NOMO-1 treated with DMSO at 0.1 percent for 48 hours (cell line): Measurements from ENCODE around the gene CHRNA3.
"Not testable (repeated sequence)": the region's sequence is repeated elsewhere in the genome, so short reads cannot be mapped to it uniquely, and the experiment has no call there.

ENCODE experiments used
- DNase-seq: peaks from one replicate; lab custom pipeline; 2025; ENCODE audit not compliant: unreplicated experiment; lab: John Stamatoyannopoulos, UW

The CHRNA3 gene

DNA sequence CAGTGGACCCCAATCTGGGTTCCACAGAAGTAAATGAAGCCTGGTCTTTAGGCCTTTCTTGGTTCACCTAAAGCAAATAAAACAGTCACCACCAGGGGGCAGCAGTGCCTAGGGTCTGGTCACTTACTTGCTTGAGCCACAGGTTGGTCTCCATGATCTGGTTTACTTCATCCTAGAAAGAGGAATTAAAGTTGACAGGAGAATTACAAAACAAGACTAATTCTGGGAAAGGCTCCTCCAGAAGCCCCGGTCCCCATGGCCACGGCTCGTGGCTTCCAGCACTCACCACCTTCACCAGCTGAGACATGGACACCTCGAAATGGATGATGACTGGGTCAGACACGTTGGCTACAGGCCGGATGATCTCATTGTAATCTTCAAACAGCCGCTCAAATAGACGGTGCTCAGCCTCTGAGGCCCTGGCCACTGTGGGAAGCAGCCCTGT lies 2.3 kb downstream of the CHRNA3 start:
- DNase-seq, result peak; percentile 76

DNA sequence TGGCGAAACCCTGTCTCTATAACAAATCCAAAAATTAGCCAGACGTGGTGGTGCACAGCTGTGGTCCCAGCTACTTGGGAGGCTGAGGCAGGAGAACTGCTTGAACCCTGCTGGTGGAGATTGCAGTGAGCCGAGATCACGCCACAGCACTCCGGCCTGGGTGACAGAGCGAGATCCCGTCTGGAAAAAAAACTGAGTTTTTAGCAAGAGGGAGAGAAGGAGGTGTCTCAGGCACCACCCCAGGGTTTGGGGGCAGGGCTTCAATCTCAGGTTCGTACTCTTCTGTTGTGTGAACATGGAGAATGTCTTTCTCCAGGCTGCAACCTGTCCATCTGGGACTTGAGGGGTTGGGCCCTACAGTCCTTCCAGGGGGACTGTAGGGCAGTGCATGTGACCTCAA lies 2.7 kb downstream of the CHRNA3 start:
- DNase-seq, result no peak

DNA sequence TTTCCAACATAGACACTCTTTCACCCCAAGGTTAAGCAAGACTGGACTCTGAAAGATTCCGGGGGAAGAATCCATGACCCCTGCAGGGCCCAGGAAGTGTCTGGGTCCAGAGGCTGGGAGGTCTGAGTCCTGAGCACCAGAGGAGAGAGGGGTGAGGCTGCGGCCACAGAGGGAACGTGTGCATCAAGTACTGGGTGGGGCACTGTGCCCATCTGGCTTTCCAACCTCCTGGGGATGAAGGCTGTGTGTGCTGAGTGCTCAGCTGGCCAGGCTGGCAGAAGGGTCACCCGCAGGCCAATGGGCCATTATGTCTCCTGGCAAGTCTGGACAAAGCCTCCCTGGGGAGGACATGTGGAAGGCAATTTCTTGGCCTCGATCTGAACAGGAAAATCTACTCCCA lies 3.3 kb downstream of the CHRNA3 start:
- no peak for DNase-seq

DNA sequence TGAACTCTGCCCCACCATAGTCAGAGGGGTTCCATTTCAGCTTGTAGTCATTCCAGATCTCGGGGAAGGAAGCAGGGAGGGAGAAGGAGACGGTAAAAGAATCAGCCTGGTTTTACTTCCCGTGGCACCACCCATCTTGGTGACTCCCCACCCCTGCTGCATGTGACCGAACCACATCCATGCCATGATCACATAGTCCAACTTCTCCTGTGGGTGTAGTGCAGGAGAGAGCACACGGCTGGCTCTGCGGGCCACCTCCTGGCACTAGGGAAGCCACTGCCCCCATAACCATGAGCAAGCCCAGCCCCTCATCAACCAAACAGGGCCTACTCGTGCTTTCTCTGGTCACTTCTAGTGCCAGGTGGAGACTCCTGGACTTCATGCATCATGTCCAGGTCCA lies 3.7 kb downstream of the CHRNA3 start:
- DNase-seq, result no peak

DNA sequence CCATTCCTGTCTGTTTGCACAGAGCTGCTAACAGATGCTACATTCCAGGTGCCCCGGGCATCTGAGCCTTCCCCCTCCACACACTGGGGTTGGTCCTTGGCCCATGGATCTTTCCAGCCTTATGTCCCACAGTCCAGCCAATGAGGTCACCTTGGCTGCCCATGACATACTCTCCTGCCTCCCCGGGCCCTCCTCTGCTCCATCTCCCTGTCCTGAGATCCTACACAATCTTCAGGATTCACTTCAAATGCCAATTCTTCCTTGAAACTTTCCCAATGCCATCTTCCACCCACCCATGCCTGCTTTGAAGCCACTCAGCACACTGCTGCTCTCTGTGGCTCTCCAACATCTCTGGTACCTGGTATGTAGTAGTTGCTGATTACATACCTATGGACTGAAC lies 4.3 kb downstream of the CHRNA3 start:
- DNase-seq, result no peak

DNA sequence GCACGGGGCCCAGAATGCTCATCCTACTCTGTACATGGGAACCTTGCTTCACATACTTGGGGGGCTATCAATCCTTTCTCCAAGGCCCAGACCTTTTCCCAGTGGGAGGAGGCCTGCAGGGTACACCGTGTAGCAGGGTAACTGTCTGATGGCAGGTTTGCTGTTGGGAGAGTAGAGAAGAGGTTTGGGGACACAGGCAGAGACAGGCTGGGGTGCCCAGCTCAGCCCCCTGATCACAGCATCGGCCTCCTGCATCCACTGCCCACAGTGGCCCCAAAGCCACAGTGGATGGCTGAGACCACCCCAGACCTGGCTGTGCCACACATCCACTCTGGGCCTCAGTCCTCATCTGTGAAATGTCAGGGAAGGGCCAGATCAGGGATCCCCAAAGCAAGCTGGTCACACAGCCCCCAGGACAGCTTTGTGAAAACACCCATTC lies 5.6 kb downstream of the CHRNA3 start:
- no peak for DNase-seq

DNA sequence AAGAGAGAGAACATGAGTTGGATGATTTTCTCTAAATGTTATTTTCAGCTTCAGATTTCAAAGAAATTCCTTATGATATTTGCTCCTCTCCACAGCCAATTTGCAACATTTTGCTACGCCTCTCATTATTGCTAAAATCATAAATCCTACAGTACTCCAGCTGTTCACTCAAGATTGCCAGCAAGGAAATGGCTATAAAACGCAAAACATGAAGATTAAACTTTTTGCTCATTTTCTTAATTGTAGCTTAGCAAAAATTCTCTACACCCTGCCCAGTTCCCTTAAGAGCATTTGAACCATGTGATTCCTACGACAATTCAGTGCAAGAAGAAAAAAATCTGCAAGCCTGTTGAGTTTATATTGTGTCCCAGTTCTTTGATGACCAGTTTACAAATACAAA lies 6.8 kb downstream of the CHRNA3 start:
- DNase-seq, result no peak

DNA sequence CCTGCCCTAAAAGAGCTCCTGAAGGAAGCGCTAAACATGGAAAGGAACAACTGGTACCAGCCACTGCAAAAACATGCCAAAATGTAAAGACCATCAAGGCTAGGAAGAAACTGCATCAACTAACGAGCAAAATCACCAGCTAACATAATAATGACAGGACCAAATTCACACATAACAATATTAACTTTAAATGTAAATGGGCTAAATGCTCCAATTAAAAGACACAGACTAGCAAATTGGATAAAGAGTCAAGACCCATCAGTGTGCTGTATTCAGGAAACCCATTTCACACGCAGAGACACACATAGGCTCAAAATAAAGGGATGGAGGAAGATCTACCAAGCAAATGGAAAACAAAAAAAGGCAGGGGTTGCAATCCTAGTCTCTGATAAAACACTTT lies 11.2 kb downstream of the CHRNA3 start:
- not testable (repeated sequence) for DNase-seq

DNA sequence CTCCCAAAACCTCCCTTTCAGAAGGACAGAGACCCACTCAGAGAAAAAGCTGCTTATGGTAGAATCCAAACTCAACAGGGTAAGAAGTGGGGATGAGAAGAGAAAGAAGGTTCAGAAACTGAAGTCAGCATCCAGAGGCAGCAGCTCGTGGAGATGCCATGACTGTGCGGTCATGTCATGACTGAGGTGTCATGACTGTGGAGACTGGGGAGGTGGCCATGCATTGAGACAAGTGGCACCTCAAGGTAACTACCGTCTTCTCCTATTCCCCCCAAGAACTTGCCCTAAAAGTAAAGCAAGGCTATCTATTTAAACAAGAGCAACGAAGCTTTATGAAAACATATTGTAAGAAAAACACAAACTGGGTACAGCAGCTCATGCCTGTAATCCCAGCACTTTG lies 15.1 kb downstream of the CHRNA3 start:
- DNase-seq, result no peak

DNA sequence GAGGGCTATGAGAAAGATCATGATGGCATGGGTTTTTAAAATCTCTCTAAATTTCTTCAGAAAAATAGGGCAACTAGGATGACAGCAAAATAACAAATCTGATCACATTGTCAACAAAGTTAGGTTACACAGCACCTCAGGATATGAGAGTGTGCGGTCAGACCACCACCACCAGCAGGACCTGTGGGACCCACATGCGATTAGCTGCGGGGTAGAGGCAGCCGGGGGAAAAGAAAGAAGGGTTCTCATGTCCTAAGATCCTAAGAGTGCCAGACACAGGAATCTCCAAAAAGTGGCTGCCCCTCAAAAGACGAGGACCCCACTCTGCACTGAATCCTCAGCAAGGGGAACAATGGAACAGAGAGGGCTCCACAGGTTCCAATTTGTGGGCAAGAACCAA lies 15.6 kb downstream of the CHRNA3 start:
- DNase-seq, result no peak

DNA sequence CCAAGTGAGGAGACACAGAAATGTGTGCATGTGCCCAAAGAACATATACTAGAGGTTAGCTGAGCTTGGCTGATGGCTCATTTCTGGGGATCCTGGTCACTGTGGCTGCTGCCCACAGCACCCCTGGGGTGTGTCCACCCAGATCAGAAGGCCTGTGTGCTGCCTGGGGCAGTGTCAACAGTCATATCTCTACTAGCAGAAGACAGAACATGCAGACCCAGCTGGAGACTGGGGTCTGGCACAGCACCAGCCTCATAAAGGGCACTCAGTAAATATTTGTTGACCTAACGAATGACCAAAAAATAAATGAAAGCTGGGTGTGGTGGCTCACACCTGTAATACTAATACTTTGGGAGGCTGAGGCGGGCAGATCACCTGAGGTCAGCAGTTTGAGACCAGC lies 16.4 kb downstream of the CHRNA3 start:
- no peak for DNase-seq

DNA sequence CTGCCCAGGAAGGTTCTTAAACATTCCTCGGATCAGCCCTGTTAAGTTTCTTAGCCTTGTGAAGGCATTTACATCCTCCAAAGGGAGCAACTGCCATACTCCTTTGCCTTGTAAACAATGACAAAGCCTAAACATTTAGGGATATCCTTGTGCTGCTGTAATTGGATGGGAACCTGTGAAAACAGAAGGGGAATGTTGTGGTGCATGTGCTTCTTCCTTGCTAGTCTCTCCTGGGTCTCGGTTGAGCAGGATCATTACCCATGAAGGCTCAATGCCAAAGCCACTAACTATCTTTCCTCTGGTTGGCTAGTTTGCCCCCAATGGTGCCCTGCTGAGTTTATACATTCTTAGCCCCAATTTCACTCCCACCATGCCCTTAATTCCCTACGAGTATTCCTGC lies 17.3 kb downstream of the CHRNA3 start:
- no peak for DNase-seq

DNA sequence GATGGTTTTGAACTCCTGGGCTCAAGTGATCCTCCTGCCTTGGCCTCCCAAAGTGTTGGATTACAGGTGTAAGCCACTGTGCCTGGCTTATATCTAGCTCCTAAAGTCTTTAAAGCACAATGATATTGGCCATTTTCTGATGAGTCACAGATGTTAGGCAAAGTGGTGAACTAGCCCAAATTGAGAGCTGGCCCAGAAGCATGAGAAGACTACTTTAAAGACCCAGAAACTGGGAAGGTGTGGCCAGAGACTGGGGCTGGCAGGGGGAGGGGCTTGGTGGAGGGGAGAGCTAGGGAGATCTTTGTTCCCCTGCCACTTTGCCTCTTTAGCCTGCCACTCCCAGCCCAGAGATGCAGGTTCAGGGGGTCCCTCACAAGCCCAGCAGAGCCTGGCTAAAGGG lies 21.6 kb downstream of the CHRNA3 start:
- DNase-seq, result no peak

DNA sequence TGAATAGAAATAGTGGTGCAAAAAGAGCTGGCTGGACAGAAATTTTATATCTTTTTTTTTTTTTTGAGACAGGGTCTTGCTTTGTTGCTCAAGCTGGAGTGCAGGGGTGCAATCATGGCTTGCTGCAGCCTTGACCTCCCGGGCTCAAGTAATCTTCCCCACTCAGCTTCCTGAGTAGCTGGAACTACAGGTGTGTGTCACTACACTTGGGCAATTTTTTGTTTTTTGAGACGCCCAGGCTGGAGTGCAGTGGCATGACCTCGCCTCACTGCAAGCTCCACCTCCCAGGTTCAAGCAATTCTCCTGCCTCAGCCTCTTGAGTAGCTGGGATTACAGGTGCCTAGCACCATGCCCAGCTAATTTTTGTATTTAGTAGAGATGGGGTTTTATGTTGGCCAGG lies 22.4 kb downstream of the CHRNA3 start:
- DNase-seq, result no peak

DNA sequence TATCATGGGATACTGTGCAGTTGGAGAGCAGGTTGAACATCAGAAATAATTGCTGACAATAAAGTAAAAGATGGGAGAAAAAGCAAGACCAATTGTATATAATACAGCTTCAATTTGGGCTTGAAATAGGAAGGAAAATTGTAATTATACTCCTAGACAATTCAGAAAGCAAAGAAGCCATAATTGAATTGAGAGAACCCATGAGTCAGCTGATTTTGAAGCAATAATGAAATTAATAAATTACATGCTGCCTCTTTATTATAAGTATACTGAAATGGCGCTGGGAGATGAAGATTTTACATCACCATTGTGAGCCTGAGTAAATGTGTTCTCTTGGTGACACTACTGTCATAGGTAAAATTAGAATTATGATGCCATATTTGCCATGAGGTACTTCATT lies 23.2 kb downstream of the CHRNA3 start:
- DNase-seq, result no peak

DNA sequence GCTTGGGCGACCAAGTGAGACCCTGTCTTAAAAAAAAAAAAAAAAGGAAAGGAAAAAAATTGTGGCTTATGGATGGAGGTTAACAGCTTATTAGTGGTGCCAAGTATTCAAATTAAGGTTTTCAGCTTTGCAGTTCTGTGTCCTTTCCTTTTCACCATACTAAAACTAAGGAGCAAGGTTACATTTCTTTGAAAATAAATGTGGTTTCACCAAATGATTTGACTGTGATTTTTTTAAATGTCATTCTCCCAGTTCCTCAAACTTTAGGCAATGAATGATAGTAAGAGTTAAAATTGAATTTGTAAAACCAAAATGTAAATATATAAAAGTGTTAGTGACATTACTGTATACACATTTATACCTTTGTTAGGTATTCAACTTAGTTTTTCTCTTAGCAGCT lies 45.9 kb downstream of the CHRNA3 start:
- no peak for DNase-seq

DNA sequence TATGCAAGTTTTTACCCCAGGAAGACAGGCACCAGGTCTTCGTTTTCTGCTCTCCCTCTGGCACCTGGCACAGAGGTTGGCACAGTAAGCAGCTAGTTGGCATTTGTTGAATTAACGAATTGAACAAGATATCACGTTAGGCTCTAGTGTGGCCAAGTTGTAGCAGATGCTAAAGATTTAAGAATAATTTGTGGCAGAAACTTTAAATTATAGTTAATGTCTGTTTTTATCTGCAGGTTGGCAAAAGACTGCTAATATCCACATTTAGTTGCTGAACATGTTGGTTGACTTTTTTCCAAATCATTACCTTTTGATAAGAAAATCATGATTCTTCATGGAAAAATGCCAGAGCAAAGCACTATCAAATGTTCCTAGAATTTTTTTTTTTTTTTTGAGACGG lies 47.4 kb downstream of the CHRNA3 start:
- DNase-seq, result no peak

DNA sequence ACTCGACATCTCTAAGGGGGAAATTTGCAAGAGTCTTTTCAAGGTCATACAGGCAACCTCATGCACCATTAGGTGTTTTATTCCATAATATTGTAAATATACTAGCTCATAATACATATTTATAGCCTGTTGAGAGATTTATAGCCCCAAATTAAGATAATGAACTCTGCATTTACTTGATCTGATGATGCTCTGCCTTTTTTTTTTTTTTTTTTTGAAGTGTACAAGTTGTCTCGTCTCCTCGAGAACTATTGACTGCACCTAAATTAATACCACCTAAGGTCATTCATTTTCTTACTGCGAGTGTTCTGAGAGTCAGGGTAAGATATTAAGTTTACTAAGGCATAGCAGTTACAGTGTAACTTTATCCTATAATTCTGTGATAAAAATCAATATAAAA lies 49.4 kb downstream of the CHRNA3 start:
- DNase-seq, result no peak

DNA sequence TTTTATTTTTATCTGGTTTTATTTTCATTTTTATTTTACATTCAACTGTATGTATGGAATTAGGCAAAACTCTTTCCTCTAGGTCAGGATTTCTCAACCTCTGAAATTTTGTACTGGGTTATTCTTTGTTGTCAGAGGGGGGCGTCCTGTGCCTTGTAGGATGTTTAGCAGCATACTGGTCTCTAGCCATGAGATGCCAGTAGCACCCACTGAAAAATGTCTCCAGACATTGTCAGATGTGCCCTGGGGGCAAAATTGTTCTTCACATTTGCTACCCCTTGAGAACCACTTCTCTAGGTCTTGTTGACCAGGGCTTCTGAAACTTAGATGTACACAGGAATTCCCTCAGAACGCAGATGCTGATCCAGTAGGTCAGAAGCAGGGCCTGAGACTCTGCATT lies 50.1 kb downstream of the CHRNA3 start:
- no peak for DNase-seq

DNA sequence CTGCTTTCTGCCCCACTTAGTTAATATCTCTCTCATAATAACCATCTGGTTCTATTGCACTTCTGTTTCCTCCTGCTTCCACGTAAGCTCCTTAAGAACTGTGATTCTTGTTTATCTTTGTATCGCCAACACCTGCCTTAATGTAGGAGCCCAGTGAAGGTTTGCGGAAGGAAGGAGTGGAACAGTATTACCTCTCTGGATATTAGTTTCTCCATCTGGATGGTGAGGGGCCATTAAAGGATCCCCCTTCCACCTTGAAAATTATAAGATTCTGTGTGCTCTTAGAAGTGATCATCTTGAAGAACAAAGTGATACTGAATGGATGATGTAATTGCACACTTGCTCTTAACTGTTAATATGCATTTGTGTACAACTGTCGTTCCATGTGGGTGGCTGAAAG lies 53.3 kb downstream of the CHRNA3 start:
- no peak for DNase-seq

DNA sequence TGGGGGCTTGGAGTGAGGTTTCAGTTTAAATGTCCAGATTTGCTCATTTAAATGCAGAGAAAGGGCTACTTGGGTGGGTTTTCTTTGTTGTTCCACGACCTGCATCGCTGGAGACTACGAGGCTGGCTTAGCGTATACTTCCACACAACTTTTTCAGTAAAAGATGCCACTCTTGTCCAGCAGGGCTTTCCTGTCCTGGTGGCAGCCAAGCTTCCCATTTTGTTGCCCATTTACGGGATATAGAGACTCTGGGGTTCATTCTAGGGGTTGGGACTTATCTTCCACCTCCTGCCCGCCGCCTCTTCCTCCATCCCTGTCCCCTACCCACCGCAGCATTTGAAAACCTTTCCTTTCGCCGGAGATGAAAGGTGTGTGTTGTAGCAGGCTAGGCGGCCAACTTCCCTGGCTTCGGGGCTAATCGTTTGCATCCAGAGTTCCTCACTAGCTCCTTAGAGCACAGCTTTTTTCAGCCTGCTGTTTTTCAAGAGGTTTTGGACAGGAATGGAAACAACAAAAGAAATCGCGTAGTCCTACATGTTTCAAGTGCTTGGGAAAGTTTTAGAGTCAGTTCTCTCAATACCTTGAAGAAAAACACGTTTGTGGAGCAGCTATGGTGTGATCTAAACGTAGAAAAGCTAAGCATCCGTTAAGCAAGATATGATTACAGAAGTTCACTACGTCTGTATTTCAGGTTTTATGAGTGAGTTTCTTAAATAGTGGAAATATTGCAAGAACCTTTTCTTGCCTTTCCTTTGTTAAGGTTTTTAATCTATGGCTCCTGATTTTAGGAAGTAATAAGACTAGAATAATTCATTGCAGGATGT lies 54.6 kb downstream of the CHRNA3 start:
- no peak for DNase-seq

DNA sequence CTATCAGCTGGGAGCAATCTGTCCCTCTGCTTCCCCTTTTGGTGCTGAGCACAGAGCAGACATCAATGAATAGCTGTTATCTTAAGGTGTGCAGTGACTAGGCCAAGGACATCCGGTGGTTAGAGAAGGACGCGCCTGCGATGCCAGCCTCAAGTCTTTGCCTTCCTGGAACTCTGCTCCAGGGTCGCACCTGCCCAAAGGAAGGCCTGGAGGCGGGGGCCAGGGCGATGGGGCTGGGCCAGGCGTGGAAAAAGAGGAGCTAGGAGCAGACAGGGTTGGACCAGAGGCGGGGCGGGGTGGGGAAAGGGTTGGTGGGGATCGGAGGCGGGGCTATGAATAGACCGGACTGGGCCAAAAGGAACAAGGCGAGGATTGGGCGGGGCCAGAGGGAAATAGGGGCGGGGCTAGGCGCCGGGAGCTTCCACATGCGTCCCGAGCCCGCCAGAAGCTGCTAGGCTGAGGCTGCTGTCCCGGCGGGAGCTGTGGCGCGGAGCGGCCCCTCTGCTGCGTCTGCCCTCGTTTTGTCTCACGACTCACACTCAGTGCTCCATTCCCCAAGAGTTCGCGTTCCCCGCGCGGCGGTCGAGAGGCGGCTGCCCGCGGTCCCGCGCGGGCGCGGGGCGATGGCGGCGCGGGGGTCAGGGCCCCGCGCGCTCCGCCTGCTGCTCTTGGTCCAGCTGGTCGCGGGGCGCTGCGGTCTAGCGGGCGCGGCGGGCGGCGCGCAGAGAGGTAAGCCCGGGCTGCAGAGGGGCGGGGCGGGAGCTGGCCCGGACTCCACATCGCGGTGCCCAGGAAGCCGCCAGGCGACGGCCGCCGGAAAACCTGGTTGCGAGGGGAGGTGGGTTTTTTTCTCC lies 55.5 kb downstream of the CHRNA3 start, which contains the start of gene CHRNA5:
CHRNA5 (plus strand) TSS at position 424 of the 854 bp plus-strand sequence; CDS start at position 624, 200 bp downstream.
- DNase-seq, result peak; percentile 69
